HEK293 (cell line): Measurements from ENCODE around the gene POLDIP2.

Source experiments
- CTCF ChIA-PET: fragments of 350-600 bp; formaldehyde crosslinking; extraction: SDS; loops from one replicate; lab custom pipeline; 2021; ENCODE audit warnings: antibody characterized with exemption; lab: Yijun Ruan, JAX
- POLR2A ChIA-PET: fragments of 300-600 bp; formaldehyde crosslinking; extraction: SDS; loops from one replicate; lab custom pipeline; 2020; ENCODE audit warnings: antibody characterized with exemption, inconsistent platforms; lab: Yijun Ruan, JAX
- H3K27ac ChIP-seq: fragments of 200-500 bp; sonication (Bioruptor generic); 2 replicates; pipeline ENCODE4 v1.5.1; 2014; ENCODE audit warnings: low read depth, low read length, control low read depth, inconsistent platforms; ENCODE audit errors: extremely low read depth
- H3K36me3 ChIP-seq, 2 experiments: fragments of 200-500 bp in 1 of 2; sonication (Bioruptor generic) in 1 of 2; 1 replicate in 1 of 2; 2 replicates in 1 of 2; pipeline ENCODE4 v1.5.1; 2014 to 2017; ENCODE audit warnings: inconsistent platforms in 2 of 2, low read length in 2 of 2; ENCODE audit not compliant: control insufficient read depth in 2 of 2, insufficient read depth in 1 of 2
- H3K4me1 ChIP-seq: fragments of 200-500 bp; sonication (Bioruptor generic); 2 replicates; pipeline ENCODE4 v1.5.1; 2014; ENCODE audit warnings: mild to moderate bottlenecking, low read length, inconsistent platforms; ENCODE audit not compliant: control insufficient read depth, insufficient read depth
- H3K4me3 ChIP-seq: 2 replicates; pipeline ENCODE4 v1.5.1; 2011; ENCODE audit warnings: low read depth, mild to moderate bottlenecking, control low read depth, low read length, moderate library complexity
- H3K9me3 ChIP-seq: fragments of 200-500 bp; sonication (Bioruptor generic); 2 replicates; pipeline ENCODE4 v1.5.1; 2014; ENCODE audit warnings: low read depth, low read length, inconsistent platforms; ENCODE audit not compliant: control insufficient read depth, insufficient read depth
- BCL11B ChIP-seq: fragments of 450-650 bp; formaldehyde crosslinking; IDR thresholded peaks from 2 replicates; pipeline ENCODE4 v1.5.1; 2016; ENCODE audit warnings: low read depth, missing biosample characterization, missing genetic modification characterization
- BCL6B ChIP-seq: fragments of 450-650 bp; formaldehyde crosslinking; IDR thresholded peaks from 2 replicates; pipeline ENCODE4 v1.5.1; 2017; ENCODE audit warnings: missing biosample characterization, missing genetic modification characterization
- EGR2 ChIP-seq: fragments of 450-650 bp; formaldehyde crosslinking; IDR thresholded peaks from 2 replicates; pipeline ENCODE4 v1.5.1; 2016; ENCODE audit warnings: low read depth, missing biosample characterization, missing genetic modification characterization
- GFI1B ChIP-seq: fragments of 450-650 bp; formaldehyde crosslinking; IDR thresholded peaks from 2 replicates; pipeline ENCODE4 v1.5.1; 2016; ENCODE audit warnings: missing biosample characterization, missing genetic modification characterization
- GLIS1 ChIP-seq: fragments of 450-650 bp; formaldehyde crosslinking; IDR thresholded peaks from 2 replicates; pipeline ENCODE4 v1.5.1; 2016; ENCODE audit warnings: missing biosample characterization, missing genetic modification characterization
- MEIS1 ChIP-seq: sonication (generic); formaldehyde crosslinking; IDR thresholded peaks from 2 replicates; pipeline ENCODE4 v1.8.1; 2022; ENCODE audit warnings: missing genetic modification reagents, mild to moderate bottlenecking, borderline replicate concordance
- SETDB1 ChIP-seq: IDR thresholded peaks from one replicate; pipeline ENCODE4 v1.6.1; 2017; ENCODE audit warnings: mild to moderate bottlenecking, low read length, moderate library complexity, mixed read lengths; ENCODE audit not compliant: insufficient read length
- ZBTB21 ChIP-seq: fragments of 450-650 bp; formaldehyde crosslinking; IDR thresholded peaks from 2 replicates; pipeline ENCODE4 v1.5.1; 2017; ENCODE audit warnings: missing biosample characterization, missing genetic modification characterization
- ZBTB8A ChIP-seq: fragments of 450-650 bp; formaldehyde crosslinking; IDR thresholded peaks from 2 replicates; pipeline ENCODE4 v1.5.1; 2016; ENCODE audit warnings: missing biosample characterization, missing genetic modification characterization
- ZNF112 ChIP-seq: fragments of 450-650 bp; formaldehyde crosslinking; IDR thresholded peaks from 2 replicates; pipeline ENCODE4 v1.5.0; 2017; ENCODE audit warnings: missing biosample characterization, missing genetic modification characterization
- ZNF26 ChIP-seq: fragments of 450-650 bp; formaldehyde crosslinking; IDR thresholded peaks from 2 replicates; pipeline ENCODE4 v1.5.1; 2016; ENCODE audit warnings: missing biosample characterization, missing genetic modification characterization
- ZNF544 ChIP-seq: fragments of 450-650 bp; formaldehyde crosslinking; IDR thresholded peaks from 2 replicates; pipeline ENCODE4 v1.5.0; 2017; ENCODE audit warnings: missing biosample characterization, missing genetic modification characterization
- ZNF561 ChIP-seq: fragments of 450-650 bp; IDR thresholded peaks from 2 replicates; pipeline ENCODE4 v1.5.1; 2018; ENCODE audit warnings: missing biosample characterization, missing genetic modification characterization, borderline replicate concordance
- ZNF610 ChIP-seq: fragments of 450-650 bp; formaldehyde crosslinking; IDR thresholded peaks from 2 replicates; pipeline ENCODE4 v1.5.1; 2016; ENCODE audit warnings: missing biosample characterization, missing genetic modification characterization, borderline replicate concordance
- ZNF639 ChIP-seq: fragments of 450-650 bp; formaldehyde crosslinking; IDR thresholded peaks from 2 replicates; pipeline ENCODE4 v1.5.1; 2016; ENCODE audit warnings: missing biosample characterization, missing genetic modification characterization
- ZNF792 ChIP-seq: fragments of 450-650 bp; formaldehyde crosslinking; IDR thresholded peaks from 2 replicates; pipeline ENCODE4 v1.5.1; 2016; ENCODE audit warnings: missing biosample characterization, missing genetic modification characterization

The POLDIP2 gene

GRCh38 chr17:28390984-28391383 is 33.7 kb upstream of the POLDIP2 start:
- Histone ChIP-seq H3K4me3 (no peak overlapping the region), H3K9me3 (no peaks in the 10 kb centered on the region), H3K27ac (no peak overlapping the region), H3K36me3 (peaks cover 52 to 65% of the 10 kb centered on the region in 2 experiments), H3K4me1 (no peaks in the 10 kb centered on the region)
- TF ChIP-seq BCL11B (tag by site-specific recombination) (no peak), ZNF112 (tag by site-specific recombination) (peak; percentile 99)
- POLR2A ChIA-PET = interaction anchor here (1.0 to 1.3 kb wide), 2 partner anchors 14 to 55 kb away, joined by 4 to 11 read pairs; partner anchors contain the start of gene TNFAIP1
- CTCF ChIA-PET = interaction anchor here (0.7 to 0.9 kb wide), 2 partner anchors 25 to 153 kb away, joined by 4 to 5 read pairs; no protein-coding TSS in a partner anchor

GRCh38 chr17:28390563-28390962 is 33.2 kb upstream of the POLDIP2 start:
- POLR2A ChIA-PET = interaction anchor here (1.0 kb wide), 1 partner anchor 55 kb away, joined by 4 read pairs; the partner anchor contains the start of gene TNFAIP1
- TF ChIP-seq SETDB1 (no peak), ZNF561 (no peak), ZNF610 (tag by site-specific recombination) (no peak), ZBTB21 (tag by site-specific recombination) (no peak), ZNF639 (no peak), ZNF792 (tag by site-specific recombination) (no peak), ZBTB8A (no peak), MEIS1 (CRISPR knock-in tag) (no peak), ZNF544 (tag by site-specific recombination) (no peak), ZNF26 (tag by site-specific recombination) (no peak), GFI1B (no peak), BCL6B (tag by site-specific recombination) (no peak), GLIS1 (tag by site-specific recombination) (no peak)
- Histone ChIP-seq H3K4me3 (no peak overlapping the region), H3K9me3 (no peaks in the 10 kb centered on the region), H3K27ac (no peak overlapping the region), H3K36me3 (peaks cover 56 to 61% of the 10 kb centered on the region in 2 experiments), H3K4me1 (no peaks in the 10 kb centered on the region)
- CTCF ChIA-PET = no interaction called here

- H3K4me1 ChIP-seq = no peaks in the 10 kb centered on the region
- no peak for TF ChIP-seq EGR2
- peaks cover 57 to 60% of the 10 kb centered on the region in 2 experiments for H3K36me3 ChIP-seq
- ChIA-PET CTCF (interaction anchor here (1.7 kb wide), 1 partner anchor 26 kb away, joined by 5 read pairs; no protein-coding TSS in a partner anchor), POLR2A (no interaction called here)
- H3K4me3 ChIP-seq = no peak overlapping the region
- no peaks in the 10 kb centered on the region for H3K9me3 ChIP-seq
- H3K27ac ChIP-seq = no peak overlapping the region
Observed at GRCh38 chr17:28390141-28390540, 32.8 kb upstream of the POLDIP2 start.
